Right cardiac atrium (tissue), 5 donors: ENCODE data around the gene NBL1. TPM values are rescaled to one million over a fixed set of nuclear protein-coding genes. Genes with fewer than 3 reads are reported as not detected.

Source experiments
- ATAC-seq, 2 donors: fragments of 200-7000 bp; cut with Tn5 transposase; one replicate each; pipeline versions ENCODE4 v1.8.0 to v1.9.1; 2020; ENCODE audit warnings: moderate library complexity in 2 of 2, mild to moderate bottlenecking in 1 of 2
- DNase-seq, 3 donors: peaks; one replicate each; pipeline ENCODE4 v3.0.0-alpha.2; 2020
- H3K27ac ChIP-seq: one replicate; pipeline ENCODE4 v1.5.1; 2013; ENCODE audit warnings: mild to moderate bottlenecking, low read length, control low read depth, moderate library complexity
- H3K27me3 ChIP-seq: one replicate; pipeline ENCODE4 v1.6.1; 2013; ENCODE audit not compliant: control insufficient read depth, insufficient read depth
- H3K4me1 ChIP-seq: one replicate; pipeline ENCODE4 v1.6.1; 2013; ENCODE audit warnings: low read length; ENCODE audit not compliant: control insufficient read depth, insufficient read depth
- H3K4me3 ChIP-seq: one replicate; pipeline ENCODE4 v1.5.1; 2013; ENCODE audit warnings: low read length, control low read depth
- H3K9me3 ChIP-seq: one replicate; pipeline ENCODE4 v1.6.1; 2013; ENCODE audit warnings: low read length; ENCODE audit not compliant: control insufficient read depth
- WGBS: extraction: QIAGEN DNeasy Blood & Tissue Kit; methylation state at CpG from one replicate; pipeline ENCODE4 v1.1.7; 2013; 5-methylcytosine and 5-hydroxymethylcytosine counted together
- intact Hi-C, 4 donors: fragments of 100-400 bp; cut with DNase I; formaldehyde crosslinking; loops; one replicate each; pipeline versions ENCODE4 v1.11.0 to v1.14.0; 2022 to 2023
- polyA plus RNA-seq: library from polyadenylated mRNA; stranded (reverse); fragments of 200-250 nt; gene quantifications from one replicate; pipeline ENCODE4 v1.2.3, GENCODE V29; 2013
- total RNA-seq, 4 donors: library from RNA; stranded (reverse); fragmentation: NEBNext Ultra II Directional; extraction: Animal tissue kit (Norgen Biotek cat#: 25700); gene quantifications; one replicate each; pipeline ENCODE4 v1.2.1, GENCODE V29; 2021
- donor health status: healthy with polysubstance abuse.
- donor health status: DM: no; HTN: yes; CAD: no.
- donor health status: DM: no; HTN: no; CAD: no.
- donor health status: DM: no; HTN: yes; CAD: no; lungs with severe emphysema.
- donor health status: DM: yes; HTN: yes; CAD: no.

The NBL1 gene
- total and polyA plus RNA-seq, 5 donors, result 40.7 to 64.8 (median 45.7) TPM

DNA sequence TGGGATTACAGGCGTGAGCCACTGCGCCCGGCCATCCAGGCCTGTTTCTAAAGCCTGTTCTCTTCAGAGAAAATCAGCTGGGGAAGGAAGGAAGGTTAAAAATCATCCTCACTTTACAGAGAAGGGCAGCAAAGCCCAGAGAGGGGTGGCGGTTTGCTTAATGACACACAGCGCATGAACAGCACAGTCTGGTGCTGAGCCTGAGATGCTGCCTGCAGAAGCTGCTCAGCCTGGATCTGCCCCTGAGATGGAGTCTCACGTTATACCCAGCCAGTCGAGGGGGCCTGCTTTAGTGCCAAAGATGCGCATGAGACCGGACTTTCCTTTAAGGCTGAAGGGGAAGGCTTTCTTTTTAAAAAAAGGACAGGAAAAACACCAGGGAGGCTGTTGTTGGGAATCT, 41.9 kb downstream of the NBL1 start:
- no peaks in the 10 kb centered on the region for H3K27me3 ChIP-seq
- H3K27ac ChIP-seq, result no peak overlapping the region
- 85% methylated on average over 9 of the region's 9 CpGs for WGBS
- no peaks in the 10 kb centered on the region for H3K9me3 ChIP-seq
- peaks cover 6% of the 10 kb centered on the region for H3K4me1 ChIP-seq
- no peak for DNase-seq
- no peak for ATAC-seq
- H3K4me3 ChIP-seq, result no peak overlapping the region
- intact Hi-C loops, result no loop called here

DNA sequence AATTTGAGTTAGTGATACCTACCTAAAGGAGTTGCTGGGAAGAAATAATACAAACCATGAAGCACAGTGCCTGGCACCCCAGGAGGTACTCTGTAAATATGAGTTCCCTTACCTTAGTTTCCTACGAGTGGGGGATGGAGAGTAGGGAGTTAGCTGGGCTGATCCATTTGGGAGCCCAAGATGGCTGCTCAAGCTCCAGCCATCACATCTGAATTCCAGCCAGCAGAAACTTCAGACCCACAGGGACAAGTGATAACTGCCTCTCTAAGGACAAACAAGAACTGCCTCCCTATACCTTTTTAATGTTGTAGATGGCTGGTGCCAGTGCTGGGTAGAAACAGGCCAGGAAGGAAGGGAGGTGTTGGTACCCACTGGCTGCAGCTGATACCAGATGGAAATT, 43.3 kb downstream of the NBL1 start:
- Histone ChIP-seq H3K27ac (no peak overlapping the region), H3K4me1 (peaks cover 6% of the 10 kb centered on the region), H3K4me3 (no peak overlapping the region), H3K9me3 (no peaks in the 10 kb centered on the region), H3K27me3 (no peaks in the 10 kb centered on the region)
- no peak for DNase-seq
- intact Hi-C loops, result no loop called here
- WGBS, result 94% methylated on average over 1 of the region's 1 CpG
- no peak for ATAC-seq

DNA sequence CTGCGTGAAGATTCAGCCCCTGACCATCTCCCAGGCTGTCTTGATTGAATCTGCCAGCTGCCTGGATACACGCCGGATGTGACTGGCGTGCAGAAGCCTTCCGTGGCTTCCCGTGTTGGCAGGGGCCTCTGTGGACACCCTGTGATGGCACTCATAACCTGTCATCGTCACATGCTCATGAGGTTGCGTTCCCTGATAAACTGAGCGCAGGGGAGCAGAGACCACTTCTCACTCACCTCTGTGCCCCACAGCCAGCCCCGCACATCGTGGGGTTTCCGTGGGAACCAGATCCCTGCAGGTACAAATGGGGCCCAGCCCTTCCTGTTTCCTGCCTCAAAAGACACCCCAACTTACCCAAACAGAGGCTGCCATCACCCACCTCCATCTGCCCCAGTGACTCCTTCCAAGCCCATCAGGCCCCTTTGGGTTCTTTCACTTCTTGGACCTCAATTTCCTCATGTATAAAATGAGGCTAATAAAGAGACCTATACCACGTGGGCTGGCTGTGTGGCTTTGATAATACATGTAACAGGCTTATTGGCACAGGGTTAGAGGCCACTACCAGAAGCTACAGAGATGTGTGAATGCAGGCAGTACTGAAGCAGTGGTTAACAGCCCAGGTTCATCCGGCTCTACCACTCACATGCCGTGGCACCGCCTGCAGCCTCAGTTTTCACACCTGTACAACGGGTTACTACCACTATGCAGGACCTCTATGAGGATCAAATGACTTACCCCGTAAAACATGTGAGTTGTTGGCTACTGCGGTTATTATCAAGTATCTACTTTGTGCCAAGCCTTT, 44.1 kb downstream of the NBL1 start:
- peak overlapping the region; percentile 14 for H3K27ac ChIP-seq
- intact Hi-C loops, result no loop called here
- 70% methylated on average over 19 of the region's 19 CpGs for WGBS

GRCh38 chr1:19689085-19689757, 45.1 kb downstream of the NBL1 start:
- DNase-seq (no peak), ATAC-seq (no peak)
- 53% methylated on average over 5 of the region's 5 CpGs for WGBS
- Histone ChIP-seq H3K9me3 (no peaks in the 10 kb centered on the region), H3K27ac (no peak overlapping the region), H3K27me3 (no peaks in the 10 kb centered on the region), H3K4me3 (no peak overlapping the region), H3K4me1 (peaks cover 6% of the 10 kb centered on the region)
- intact Hi-C loops, result no loop called here

More for the DNA sequence above, 44.1 kb downstream of the NBL1 start:
- Histone ChIP-seq H3K4me1 (peaks cover 6% of the 10 kb centered on the region), H3K9me3 (no peaks in the 10 kb centered on the region), H3K27me3 (no peaks in the 10 kb centered on the region), H3K4me3 (no peak overlapping the region)
- peak in 2 of 3 donors; percentile 25 to 40 for DNase-seq
- peak; percentile 59 to 62 for ATAC-seq

DNA sequence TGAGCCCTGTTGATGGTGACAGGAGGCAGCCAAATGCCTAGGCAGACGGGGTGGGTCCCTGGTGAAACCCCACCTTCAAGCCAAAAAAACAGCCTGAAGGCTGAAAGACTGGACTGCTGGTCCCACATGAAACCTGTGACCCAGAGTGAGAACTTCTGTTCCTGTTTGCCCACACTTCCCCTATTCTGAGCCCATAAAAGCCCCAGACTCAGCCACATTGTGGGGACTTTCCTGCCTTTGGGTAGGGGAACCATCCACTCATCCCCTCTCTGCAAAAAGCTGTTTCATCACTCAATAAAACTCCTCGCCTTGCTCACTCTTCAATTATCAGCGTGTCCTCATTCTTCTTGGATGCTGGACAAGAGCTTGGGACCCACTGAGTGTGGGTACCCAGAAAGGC, 45.7 kb downstream of the NBL1 start:
- no peak for ATAC-seq
- Histone ChIP-seq H3K27me3 (no peaks in the 10 kb centered on the region), H3K4me3 (no peak overlapping the region), H3K27ac (no peak overlapping the region), H3K9me3 (no peaks in the 10 kb centered on the region), H3K4me1 (peaks cover 6% of the 10 kb centered on the region)
- WGBS, result 93% methylated on average over 3 of the region's 3 CpGs
- no peak for DNase-seq
- intact Hi-C loops, result no loop called here

GRCh38 chr1:19690342-19690741, 46.2 kb downstream of the NBL1 start:
- DNase-seq (no peak), ATAC-seq (no peak)
- Histone ChIP-seq H3K9me3 (no peaks in the 10 kb centered on the region), H3K27ac (no peak overlapping the region), H3K4me1 (peaks cover 6% of the 10 kb centered on the region), H3K4me3 (no peak overlapping the region), H3K27me3 (no peaks in the 10 kb centered on the region)
- intact Hi-C loops, result no loop called here
- 87% methylated on average over 7 of the region's 7 CpGs for WGBS

- no peaks in the 10 kb centered on the region for H3K27me3 ChIP-seq
- no peak overlapping the region for H3K27ac ChIP-seq
- ATAC-seq, result no peak
- WGBS, result 85% methylated on average over 14 of the region's 14 CpGs
- no peaks in the 10 kb centered on the region for H3K9me3 ChIP-seq
- intact Hi-C loops, result no loop called here
- DNase-seq, result no peak
- no peak overlapping the region for H3K4me3 ChIP-seq
- no peaks in the 10 kb centered on the region for H3K4me1 ChIP-seq
These were observed 50.2 kb downstream of the NBL1 start for GRCh38 chr1:19694298-19694697.

- intact Hi-C loops, result no loop called here
- Histone ChIP-seq H3K27me3 (no peaks in the 10 kb centered on the region), H3K4me1 (no peaks in the 10 kb centered on the region), H3K27ac (no peak overlapping the region), H3K4me3 (no peak overlapping the region), H3K9me3 (no peaks in the 10 kb centered on the region)
- WGBS, result 92% methylated on average over 7 of the region's 7 CpGs
- DNase-seq (no peak), ATAC-seq (no peak)
These were observed 51.7 kb downstream of the NBL1 start for GRCh38 chr1:19695772-19696171.

DNA sequence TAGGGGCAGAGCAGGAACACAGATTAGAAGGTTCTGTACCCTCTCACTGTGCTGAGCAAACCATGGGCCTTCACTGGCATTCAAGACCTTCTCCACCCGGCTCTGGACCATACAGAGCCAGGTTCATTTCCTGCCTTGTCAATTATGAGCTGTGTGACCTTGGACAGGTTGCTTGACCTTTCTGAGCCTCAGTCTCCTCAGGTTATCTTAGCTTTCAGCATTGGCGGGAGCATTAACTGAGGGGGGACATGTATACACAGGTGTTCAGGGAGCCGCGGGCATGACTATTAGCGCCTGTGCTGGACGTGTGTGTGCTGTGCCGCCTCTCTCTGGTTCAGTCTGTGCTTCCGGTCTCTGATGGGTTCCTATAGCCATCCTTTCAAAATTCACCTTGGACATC, 52.7 kb downstream of the NBL1 start:
- no peaks in the 10 kb centered on the region for H3K4me1 ChIP-seq
- WGBS, result 94% methylated on average over 8 of the region's 8 CpGs
- no peak overlapping the region for H3K4me3 ChIP-seq
- H3K9me3 ChIP-seq, result no peaks in the 10 kb centered on the region
- DNase-seq (no peak), ATAC-seq (no peak)
- intact Hi-C loops, result no loop called here
- H3K27ac ChIP-seq, result no peak overlapping the region
- H3K27me3 ChIP-seq, result no peaks in the 10 kb centered on the region

GRCh38 chr1:19698181-19698580, 54.1 kb downstream of the NBL1 start:
- Histone ChIP-seq H3K27ac (no peak overlapping the region), H3K4me3 (no peak overlapping the region), H3K4me1 (no peaks in the 10 kb centered on the region), H3K27me3 (no peaks in the 10 kb centered on the region), H3K9me3 (no peaks in the 10 kb centered on the region)
- no peak for ATAC-seq
- DNase-seq, result no peak
- intact Hi-C loops, result no loop called here
- WGBS, result 85% methylated on average over 4 of the region's 4 CpGs

- 93% methylated on average over 14 of the region's 14 CpGs for WGBS
- DNase-seq, result no peak
- no peak for ATAC-seq
- Histone ChIP-seq H3K9me3 (no peaks in the 10 kb centered on the region), H3K27ac (no peak overlapping the region), H3K4me1 (no peaks in the 10 kb centered on the region), H3K4me3 (no peak overlapping the region), H3K27me3 (no peaks in the 10 kb centered on the region)
- intact Hi-C loops, result loop anchor here in 2 of 4 donors (5.0 kb wide), 1 partner anchor 38 kb away; the partner anchor contains the start of gene HTR6 (in 2 of the 2)
These were observed 56.1 kb downstream of the NBL1 start for GRCh38 chr1:19700079-19700777.
